ENCODE results near the gene HES4. TPM values are rescaled to one million over a fixed set of nuclear protein-coding genes. Genes with fewer than 3 reads are reported as not detected.
A peak's percentile ranks its signal among the peaks of the same experiment; 100 is the strongest.
"Not testable (repeated sequence)": the region's sequence is repeated elsewhere in the genome, so short reads cannot be mapped to it uniquely, and the experiment has no call there.

HES4 gene
- total RNA-seq, 1 experiment from 2014 or later = 45.3 TPM

GRCh38 chr1:1021010-1021919 is 21.4 kb upstream of the HES4 start:
- in situ Hi-C loops (cut with HindIII; ENCODE audit: low pct_unique_long_range_greater_than_20kb, low sequenced_read_pairs) = no loop called here
- peak; percentile 82 for DNase-seq (ENCODE audit: low read depth)

- in situ Hi-C loops (cut with HindIII; ENCODE audit: low pct_unique_long_range_greater_than_20kb, low sequenced_read_pairs) = no loop called here
- DNase-seq (ENCODE audit: low read depth) = no peak
Measured at GRCh38 chr1:1020415-1021009, 20.6 kb upstream of the HES4 start.

GRCh38 chr1:1020000-1020404 is 20.1 kb upstream of the HES4 start, which contains the start of gene AGRN:
Gene AGRN (plus strand): TSS chr1:1020120. CDS start chr1:1020173, 53 bp downstream.
- in situ Hi-C loops (cut with HindIII; ENCODE audit: low pct_unique_long_range_greater_than_20kb, low sequenced_read_pairs) = no loop called here
- DNase-seq (ENCODE audit: low read depth) = peak; percentile 45

GRCh38 chr1:1019122-1019999 is 19.5 kb upstream of the HES4 start:
- DNase-seq (ENCODE audit: low read depth) = peak; percentile 88

GRCh38 chr1:1018321-1018685 is 18.4 kb upstream of the HES4 start:
- in situ Hi-C loops (cut with HindIII; ENCODE audit: low pct_unique_long_range_greater_than_20kb, low sequenced_read_pairs); DNase-seq (ENCODE audit: low read depth): not testable (repeated sequence)

More at GRCh38 chr1:1019122-1019999, 19.5 kb upstream of the HES4 start:
- in situ Hi-C loops (cut with HindIII; ENCODE audit: low pct_unique_long_range_greater_than_20kb, low sequenced_read_pairs) = no loop called here

GRCh38 chr1:1017397-1018320 is 17.8 kb upstream of the HES4 start:
- in situ Hi-C loops (cut with HindIII; ENCODE audit: low pct_unique_long_range_greater_than_20kb, low sequenced_read_pairs) = not testable (repeated sequence)
- DNase-seq (ENCODE audit: low read depth) = peak; percentile 53

GRCh38 chr1:1014799-1015681 is 15.1 kb upstream of the HES4 start:
- in situ Hi-C loops (cut with HindIII; ENCODE audit: low pct_unique_long_range_greater_than_20kb, low sequenced_read_pairs) = no loop called here
- peak; percentile 19 for DNase-seq (ENCODE audit: low read depth)

GRCh38 chr1:1013922-1014648 is 14.2 kb upstream of the HES4 start:
- DNase-seq (ENCODE audit: low read depth) = no peak
- in situ Hi-C loops (cut with HindIII; ENCODE audit: low pct_unique_long_range_greater_than_20kb, low sequenced_read_pairs) = no loop called here

GRCh38 chr1:1013105-1013921 is 13.4 kb upstream of the HES4 start, which contains the start of gene ISG15:
Gene ISG15 (plus strand): TSS chr1:1013497. CDS start chr1:1013574, 77 bp downstream.
- in situ Hi-C loops (cut with HindIII; ENCODE audit: low pct_unique_long_range_greater_than_20kb, low sequenced_read_pairs) = no loop called here
- DNase-seq (ENCODE audit: low read depth) = peak; percentile 76

GRCh38 chr1:1012736-1013104 is 12.8 kb upstream of the HES4 start:
- in situ Hi-C loops (cut with HindIII; ENCODE audit: low pct_unique_long_range_greater_than_20kb, low sequenced_read_pairs); DNase-seq (ENCODE audit: low read depth): not testable (repeated sequence)

GRCh38 chr1:1011396-1011949 is 11.6 kb upstream of the HES4 start:
- in situ Hi-C loops (cut with HindIII; ENCODE audit: low pct_unique_long_range_greater_than_20kb, low sequenced_read_pairs) = no loop called here
- DNase-seq (ENCODE audit: low read depth) = no peak

GRCh38 chr1:1010131-1010530 is 10.2 kb upstream of the HES4 start:
- in situ Hi-C loops (cut with HindIII; ENCODE audit: low pct_unique_long_range_greater_than_20kb, low sequenced_read_pairs); DNase-seq (ENCODE audit: low read depth): not testable (repeated sequence)

- in situ Hi-C loops (cut with HindIII; ENCODE audit: low pct_unique_long_range_greater_than_20kb, low sequenced_read_pairs) = no loop called here
- peak; percentile 66 for DNase-seq (ENCODE audit: low read depth)
Measured at GRCh38 chr1:1006305-1007159, 6.6 kb upstream of the HES4 start.

- no peak for DNase-seq (ENCODE audit: low read depth)
- in situ Hi-C loops (cut with HindIII; ENCODE audit: low pct_unique_long_range_greater_than_20kb, low sequenced_read_pairs) = no loop called here
Measured at GRCh38 chr1:1005774-1006304, 5.9 kb upstream of the HES4 start.
